NCI-H2029 treated with DMSO at 0.1 percent for 48 hours (cell line): ENCODE data around the gene PPP2R5C.

Experiments used
- DNase-seq: peaks from one replicate; lab custom pipeline; 2025; lab: John Stamatoyannopoulos, UW

The PPP2R5C gene

GRCh38 chr14:101917413-101918017 is 156.0 kb downstream of the PPP2R5C start:
- no peak for DNase-seq

- no peak for DNase-seq
These were observed 156.8 kb downstream of the PPP2R5C start for GRCh38 chr14:101918065-101918989.

- DNase-seq = no peak
These were observed 158.8 kb downstream of the PPP2R5C start for GRCh38 chr14:101920271-101920670.

- DNase-seq = no peak
These were observed 161.4 kb downstream of the PPP2R5C start for GRCh38 chr14:101922866-101923265.

GRCh38 chr14:101925152-101925551 is 163.6 kb downstream of the PPP2R5C start:
- no peak for DNase-seq

GRCh38 chr14:101926085-101926484 is 164.6 kb downstream of the PPP2R5C start:
- DNase-seq = no peak

- no peak for DNase-seq
These were observed 165.1 kb downstream of the PPP2R5C start for GRCh38 chr14:101926620-101927019.

- DNase-seq = no peak
These were observed 166.3 kb downstream of the PPP2R5C start for GRCh38 chr14:101927859-101928258.

- DNase-seq = no peak
These were observed 166.9 kb downstream of the PPP2R5C start for GRCh38 chr14:101928415-101928841.

- DNase-seq = no peak
These were observed 167.6 kb downstream of the PPP2R5C start for GRCh38 chr14:101929096-101929495.

- no peak for DNase-seq
These were observed 168.4 kb downstream of the PPP2R5C start for GRCh38 chr14:101929946-101930345.

GRCh38 chr14:101932673-101933072 is 171.2 kb downstream of the PPP2R5C start:
- no peak for DNase-seq

- DNase-seq = no peak
These were observed 171.7 kb downstream of the PPP2R5C start for GRCh38 chr14:101933209-101933608.

GRCh38 chr14:101934601-101935150 is 173.2 kb downstream of the PPP2R5C start:
- DNase-seq = no peak

- no peak for DNase-seq
These were observed 176.6 kb downstream of the PPP2R5C start for GRCh38 chr14:101937926-101938767.

- no peak for DNase-seq
These were observed 178.2 kb downstream of the PPP2R5C start for GRCh38 chr14:101939646-101940170.

GRCh38 chr14:101944451-101944850 is 182.9 kb downstream of the PPP2R5C start:
- no peak for DNase-seq

- DNase-seq = no peak
These were observed 183.7 kb downstream of the PPP2R5C start for GRCh38 chr14:101945171-101945570.

- DNase-seq = no peak
These were observed 186.0 kb downstream of the PPP2R5C start for GRCh38 chr14:101947577-101947903.

GRCh38 chr14:101947904-101948665 is 186.6 kb downstream of the PPP2R5C start:
- DNase-seq = peak; percentile 85

- no peak for DNase-seq
These were observed 187.2 kb downstream of the PPP2R5C start for GRCh38 chr14:101948666-101949216.
